RWPE1 (cell line): ENCODE results near the gene MED23.

ENCODE experiments used
- CTCF ChIA-PET: fragments of 350-600 bp; sonication (Branson Sonifier 250); formaldehyde crosslinking; extraction: SDS; loops from one replicate; lab custom pipeline; 2021; lab: Yijun Ruan, JAX
- POLR2A ChIA-PET: fragments of 400-600 bp; formaldehyde crosslinking; extraction: SDS; loops from one replicate; lab custom pipeline; 2020; ENCODE audit warnings: antibody characterized with exemption; ENCODE audit not compliant: low non-redundant PET; lab: Yijun Ruan, JAX
- DNase-seq: peaks from one replicate; pipeline ENCODE4 v3.0.0; 2012; ENCODE audit warnings: low spot score
- H3K27ac ChIP-seq: fragments of 450-650 bp; 2 replicates; pipeline ENCODE4 v1.5.1; 2017
- CTCF ChIP-seq: fragments of 450-650 bp; conservative IDR thresholded peaks from 2 replicates; pipeline ENCODE4 v1.5.1; 2017; ENCODE audit warnings: low read depth, mild to moderate bottlenecking

The MED23 gene

GRCh38 chr6:131643855-131644460, 15.9 kb upstream of the MED23 start:
- POLR2A ChIA-PET = no interaction called here
- DNase-seq = no peak
- no peak for TF ChIP-seq CTCF
- CTCF ChIA-PET = no interaction called here
- H3K27ac ChIP-seq = no peak overlapping the region

- ChIA-PET POLR2A (no interaction called here), CTCF (no interaction called here)
- no peak for DNase-seq
- no peak overlapping the region for H3K27ac ChIP-seq
- TF ChIP-seq CTCF = no peak
Observed at GRCh38 chr6:131642987-131643611, 15.1 kb upstream of the MED23 start.

GRCh38 chr6:131642565-131642964, 14.5 kb upstream of the MED23 start:
- no peak for TF ChIP-seq CTCF
- POLR2A ChIA-PET = no interaction called here
- H3K27ac ChIP-seq = no peak overlapping the region
- CTCF ChIA-PET = no interaction called here
- DNase-seq = no peak

- ChIA-PET CTCF (no interaction called here), POLR2A (no interaction called here)
- TF ChIP-seq CTCF = no peak
- no peak for DNase-seq
- no peak overlapping the region for H3K27ac ChIP-seq
Observed at GRCh38 chr6:131641554-131641953, 13.5 kb upstream of the MED23 start.

GRCh38 chr6:131640576-131640975, 12.5 kb upstream of the MED23 start:
- H3K27ac ChIP-seq = no peak overlapping the region
- ChIA-PET CTCF (no interaction called here), POLR2A (no interaction called here)
- DNase-seq = no peak
- TF ChIP-seq CTCF = no peak

- ChIA-PET CTCF (interaction anchor here (0.5 to 0.6 kb wide), 2 partner anchors 49 to 685 kb away, joined by 3 to 5 read pairs; no protein-coding TSS in a partner anchor), POLR2A (no interaction called here)
- TF ChIP-seq CTCF = no peak
- DNase-seq = no peak
- H3K27ac ChIP-seq = no peak overlapping the region
Observed at GRCh38 chr6:131640100-131640499, 12.1 kb upstream of the MED23 start.
